Activated CD8-positive, alpha-beta T cell treated with anti-CD3 and anti-CD28 coated beads for 36 hours (primary cell): ENCODE measurements around the gene SESTD1. TPM values are rescaled to one million over a fixed set of nuclear protein-coding genes. Genes with fewer than 3 reads are reported as not detected.

Experiments
- ATAC-seq: fragments of 200-7000 bp; cut with Tn5 transposase; one replicate; pipeline ENCODE4 v1.10.0; 2021; ENCODE audit warnings: mild to moderate bottlenecking, moderate library complexity
- CTCF ChIA-PET: fragments of 350-600 bp; sonication (Branson Sonifier 250); formaldehyde crosslinking; loops from one replicate; lab custom pipeline; 2021; ENCODE audit warnings: antibody characterized with exemption; lab: Charles Lee
- POLR2A ChIA-PET: fragments of 350-600 bp; sonication (Branson Sonifier 250); formaldehyde crosslinking; loops from one replicate; lab custom pipeline; 2021; ENCODE audit warnings: antibody characterized with exemption; lab: Charles Lee
- DNase-seq: peaks from one replicate; pipeline ENCODE4 v3.0.0-alpha.2; 2020
- H3K27ac Mint-ChIP-seq: one replicate; pipeline ENCODE4 v1.8.0; 2021; ENCODE audit warnings: mild to moderate bottlenecking, mixed read lengths
- H3K27me3 Mint-ChIP-seq: one replicate; pipeline ENCODE4 v1.8.0; 2021; ENCODE audit warnings: mixed read lengths
- H3K36me3 Mint-ChIP-seq: one replicate; pipeline ENCODE4 v1.8.0; 2021; ENCODE audit warnings: low read depth, mixed read lengths
- H3K4me1 Mint-ChIP-seq: one replicate; pipeline ENCODE4 v1.8.0; 2021; ENCODE audit warnings: low read depth, mixed read lengths
- H3K4me3 Mint-ChIP-seq: one replicate; pipeline ENCODE4 v1.8.0; 2021; ENCODE audit warnings: mild to moderate bottlenecking, moderate library complexity, mixed read lengths
- H3K9me3 Mint-ChIP-seq: one replicate; pipeline ENCODE4 v1.8.0; 2021; ENCODE audit warnings: mixed read lengths
- CTCF ChIP-seq: fragments of 200-600 bp; IDR thresholded peaks from one replicate; pipeline ENCODE4 v1.8.0; 2022; ENCODE audit warnings: antibody characterized with exemption, mild to moderate bottlenecking
- intact Hi-C: fragments of 100-400 bp; cut with micrococcal nuclease; formaldehyde crosslinking; loops from one replicate; pipeline ENCODE4 v1.10.0; 2022
- total RNA-seq, 2 experiments: library from RNA; stranded (reverse); gene quantifications; one replicate each; pipeline ENCODE4 v1.2.3, GENCODE V29; 2021

SESTD1 gene
- total RNA-seq, 2 experiments from 2014 or later, result 2.6 to 5.6 TPM

DNA sequence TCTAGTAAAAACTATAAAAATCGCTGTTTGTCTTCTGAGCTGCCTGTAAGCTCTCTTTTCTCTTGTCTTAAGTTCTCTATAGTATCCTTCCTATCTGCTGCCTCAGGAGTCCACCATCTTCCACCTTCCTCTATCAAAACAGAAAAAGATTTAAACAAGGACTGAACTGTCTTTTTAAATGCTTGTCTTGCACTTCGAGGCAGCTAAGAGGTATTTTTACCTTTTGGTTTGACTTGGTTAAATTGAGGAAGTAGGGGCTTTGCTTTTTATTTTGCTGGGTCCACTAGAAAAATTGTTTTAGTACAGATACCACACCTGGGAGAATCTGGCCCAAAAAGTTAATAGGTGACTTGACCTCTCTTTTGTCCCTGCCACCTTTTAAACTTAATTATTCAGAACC is 12.2 kb downstream of the SESTD1 start:
- intact Hi-C loops, result no loop called here
- no peak for ATAC-seq
- no peaks in the 10 kb centered on the region for H3K36me3 Mint-ChIP-seq
- CTCF ChIA-PET, result no interaction called here
- TF ChIP-seq CTCF, result no peak
- peaks cover 4% of the 10 kb centered on the region for H3K9me3 Mint-ChIP-seq
- no peak for DNase-seq
- no peak overlapping the region for H3K4me3 Mint-ChIP-seq
- peaks cover 34% of the 10 kb centered on the region for H3K4me1 Mint-ChIP-seq
- no peaks in the 10 kb centered on the region for H3K27me3 Mint-ChIP-seq
- POLR2A ChIA-PET, result interaction anchor here (1.3 kb wide), 1 partner anchor 12 kb away, joined by 3 read pairs; no protein-coding TSS in a partner anchor
- no peak overlapping the region for H3K27ac Mint-ChIP-seq

GRCh38 chr2:179251870-179252269 is 12.8 kb downstream of the SESTD1 start:
- H3K4me3 Mint-ChIP-seq, result no peak overlapping the region
- ChIA-PET CTCF (no interaction called here), POLR2A (no interaction called here)
- H3K27me3 Mint-ChIP-seq, result no peaks in the 10 kb centered on the region
- DNase-seq, result no peak
- no peaks in the 10 kb centered on the region for H3K36me3 Mint-ChIP-seq
- no peak overlapping the region for H3K27ac Mint-ChIP-seq
- peaks cover 4% of the 10 kb centered on the region for H3K9me3 Mint-ChIP-seq
- no peak for TF ChIP-seq CTCF
- peak; percentile 39 for ATAC-seq
- intact Hi-C loops, result no loop called here
- peaks cover 34% of the 10 kb centered on the region for H3K4me1 Mint-ChIP-seq

DNA sequence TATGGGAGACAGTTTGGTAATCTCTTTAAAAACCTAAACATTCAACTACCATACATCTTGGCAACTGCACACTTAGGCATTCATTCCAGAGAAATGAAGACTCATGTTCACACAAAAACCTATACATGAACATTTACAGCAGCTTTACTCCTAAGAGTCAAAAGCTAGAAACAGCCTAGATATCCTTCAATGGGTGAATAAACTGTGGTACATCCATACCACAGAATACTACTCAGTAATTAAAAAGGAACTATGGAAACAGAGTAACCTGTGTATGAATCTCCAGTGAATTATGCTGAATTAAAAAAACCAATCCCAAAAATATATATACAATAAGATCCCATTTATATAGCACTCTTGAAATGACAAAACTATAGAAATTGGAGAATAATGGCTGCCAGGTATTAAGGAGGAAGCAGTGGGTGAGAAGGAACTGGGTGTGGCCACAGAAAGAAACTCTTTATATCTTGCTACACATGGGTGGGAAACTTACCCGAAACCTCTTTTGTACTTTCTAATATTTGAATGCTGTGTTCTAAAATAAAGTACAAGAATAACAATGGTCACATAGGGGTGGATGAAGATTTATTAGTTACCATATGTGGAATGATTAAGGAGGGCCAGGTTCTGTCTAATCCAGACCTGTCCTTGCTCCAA is 13.7 kb downstream of the SESTD1 start:
- ChIA-PET CTCF (no interaction called here), POLR2A (no interaction called here)
- H3K36me3 Mint-ChIP-seq, result no peaks in the 10 kb centered on the region
- peaks cover 5% of the 10 kb centered on the region for H3K9me3 Mint-ChIP-seq
- no peak for TF ChIP-seq CTCF
- intact Hi-C loops, result no loop called here
- no peaks in the 10 kb centered on the region for H3K27me3 Mint-ChIP-seq
- no peak for ATAC-seq
- no peak overlapping the region for H3K27ac Mint-ChIP-seq
- H3K4me3 Mint-ChIP-seq, result no peak overlapping the region
- no peak for DNase-seq
- H3K4me1 Mint-ChIP-seq, result peaks cover 32% of the 10 kb centered on the region

- no peak for DNase-seq
- Mint-ChIP-seq H3K36me3 (no peaks in the 10 kb centered on the region), H3K4me3 (no peak overlapping the region), H3K4me1 (peaks cover 29% of the 10 kb centered on the region), H3K9me3 (peaks cover 5% of the 10 kb centered on the region), H3K27me3 (no peaks in the 10 kb centered on the region), H3K27ac (no peak overlapping the region)
- ChIA-PET POLR2A (no interaction called here), CTCF (no interaction called here)
- ATAC-seq, result peak; percentile 56
- TF ChIP-seq CTCF, result no peak
- intact Hi-C loops, result no loop called here
Measured at GRCh38 chr2:179250095-179250494, 14.5 kb downstream of the SESTD1 start.

GRCh38 chr2:179248024-179248348 is 16.6 kb downstream of the SESTD1 start:
- H3K4me3 Mint-ChIP-seq, result no peak overlapping the region
- ChIA-PET CTCF (no interaction called here), POLR2A (no interaction called here)
- H3K36me3 Mint-ChIP-seq, result no peaks in the 10 kb centered on the region
- H3K27ac Mint-ChIP-seq, result no peak overlapping the region
- DNase-seq, result no peak
- peaks cover 25% of the 10 kb centered on the region for H3K4me1 Mint-ChIP-seq
- no peak for ATAC-seq
- TF ChIP-seq CTCF, result no peak
- intact Hi-C loops, result no loop called here
- peaks cover 5% of the 10 kb centered on the region for H3K9me3 Mint-ChIP-seq
- no peaks in the 10 kb centered on the region for H3K27me3 Mint-ChIP-seq
